AG08395 (cell line): ENCODE measurements around the gene FASN.
"Not testable (repeated sequence)": the region's sequence is repeated elsewhere in the genome, so short reads cannot be mapped to it uniquely, and the experiment has no call there.

Experiments used
- DNase-seq: peaks from one replicate; pipeline ENCODE4 v3.0.0; 2012; ENCODE audit warnings: mixed read lengths, low spot score

FASN gene

GRCh38 chr17:82041144-82041814 lies 56.8 kb downstream of the FASN start:
- no peak for DNase-seq

DNA sequence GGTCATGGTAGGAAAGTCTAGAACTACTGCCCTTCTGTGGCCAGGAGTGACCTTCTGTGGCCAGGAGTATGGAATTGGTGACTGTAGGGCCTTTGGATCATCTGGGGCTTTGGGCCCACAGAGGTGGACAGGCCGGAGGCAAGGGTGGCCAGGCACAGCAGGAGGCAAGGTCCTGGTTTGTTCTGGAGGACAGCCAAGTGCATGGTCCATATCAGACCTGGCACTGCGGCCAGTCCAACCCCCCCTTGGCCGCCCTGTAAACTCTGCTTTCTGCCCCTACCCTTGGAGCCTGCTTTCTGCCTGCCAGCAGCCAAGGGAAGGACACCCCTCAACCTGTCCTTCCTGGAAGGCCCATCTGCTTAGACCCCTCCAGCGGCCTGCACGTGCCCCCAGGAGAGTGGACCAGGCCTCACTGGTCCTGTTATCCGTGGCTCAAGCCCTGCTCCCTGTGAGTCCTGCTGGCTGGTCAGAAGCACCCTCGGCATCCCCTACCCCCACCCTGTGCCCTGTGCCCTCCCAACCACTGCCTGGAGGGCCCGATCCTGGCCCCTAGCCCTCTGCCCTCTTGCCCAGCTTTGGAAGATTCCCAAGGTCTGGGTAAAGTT lies 58.2 kb downstream of the FASN start:
- no peak for DNase-seq

DNA sequence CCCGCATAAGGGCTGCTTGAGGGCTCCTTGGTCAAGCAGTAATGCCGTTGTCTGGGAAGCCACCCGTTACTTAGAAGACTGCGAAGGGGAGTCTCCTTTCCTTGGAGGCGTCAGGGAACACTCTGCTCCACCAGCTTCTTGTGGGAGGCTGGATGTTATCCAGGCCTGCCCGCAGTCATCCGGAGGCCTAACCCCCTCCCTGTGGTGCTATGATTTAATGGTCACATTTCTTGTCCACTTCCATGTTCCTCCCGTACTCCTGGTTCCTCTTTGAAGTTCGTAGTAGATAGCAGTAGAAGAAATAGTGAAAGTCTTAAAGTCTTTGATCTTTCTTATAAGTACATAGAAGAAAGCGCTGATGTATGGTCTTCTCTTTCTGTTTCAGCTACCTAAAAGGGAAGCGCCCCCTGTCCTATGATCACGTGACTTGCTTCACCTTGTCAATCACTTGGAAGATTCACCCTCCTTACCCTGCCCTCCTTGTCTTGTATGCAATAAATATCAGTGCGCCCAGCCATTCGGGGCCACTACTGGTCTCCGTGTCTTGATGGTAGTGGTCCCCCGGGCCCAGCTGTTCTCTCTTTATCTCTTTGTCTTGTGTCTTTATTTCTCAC lies 59.1 kb downstream of the FASN start:
- not testable (repeated sequence) for DNase-seq

GRCh38 chr17:82037889-82038195 lies 60.2 kb downstream of the FASN start:
- DNase-seq: no peak

- DNase-seq: peak; percentile 98
Measured at GRCh38 chr17:82037092-82037888, 60.7 kb downstream of the FASN start, which contains the start of gene DCXR. DCXR (minus strand) TSS chr17:82037697; CDS start chr17:82037682, 15 bp downstream.

GRCh38 chr17:82036634-82037091 lies 61.4 kb downstream of the FASN start:
- DNase-seq: no peak

GRCh38 chr17:82035956-82036633 lies 61.9 kb downstream of the FASN start:
- no peak for DNase-seq

DNA sequence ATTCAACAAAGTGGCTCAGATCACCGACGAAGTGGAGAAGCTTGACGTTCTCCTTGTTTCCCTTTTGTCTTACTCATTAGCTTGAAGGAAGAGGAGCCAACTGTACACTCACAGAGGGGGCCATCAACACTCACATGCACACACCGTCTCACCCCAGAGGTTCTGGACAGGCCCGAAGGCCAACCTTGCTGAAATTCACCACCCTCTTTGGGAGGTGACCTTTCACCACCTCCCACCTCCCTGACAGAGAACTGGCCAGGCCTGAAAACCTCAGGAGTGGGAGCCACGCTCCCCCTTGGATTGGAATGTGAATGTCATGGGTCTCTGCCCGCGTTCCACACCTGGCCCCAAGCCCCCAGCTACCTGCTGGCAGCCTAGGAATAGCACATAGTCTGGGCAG lies 62.5 kb downstream of the FASN start:
- no peak for DNase-seq

- DNase-seq: no peak
Measured at GRCh38 chr17:82034371-82035011, 63.5 kb downstream of the FASN start.

GRCh38 chr17:82033359-82034085 lies 64.5 kb downstream of the FASN start:
- no peak for DNase-seq

DNA sequence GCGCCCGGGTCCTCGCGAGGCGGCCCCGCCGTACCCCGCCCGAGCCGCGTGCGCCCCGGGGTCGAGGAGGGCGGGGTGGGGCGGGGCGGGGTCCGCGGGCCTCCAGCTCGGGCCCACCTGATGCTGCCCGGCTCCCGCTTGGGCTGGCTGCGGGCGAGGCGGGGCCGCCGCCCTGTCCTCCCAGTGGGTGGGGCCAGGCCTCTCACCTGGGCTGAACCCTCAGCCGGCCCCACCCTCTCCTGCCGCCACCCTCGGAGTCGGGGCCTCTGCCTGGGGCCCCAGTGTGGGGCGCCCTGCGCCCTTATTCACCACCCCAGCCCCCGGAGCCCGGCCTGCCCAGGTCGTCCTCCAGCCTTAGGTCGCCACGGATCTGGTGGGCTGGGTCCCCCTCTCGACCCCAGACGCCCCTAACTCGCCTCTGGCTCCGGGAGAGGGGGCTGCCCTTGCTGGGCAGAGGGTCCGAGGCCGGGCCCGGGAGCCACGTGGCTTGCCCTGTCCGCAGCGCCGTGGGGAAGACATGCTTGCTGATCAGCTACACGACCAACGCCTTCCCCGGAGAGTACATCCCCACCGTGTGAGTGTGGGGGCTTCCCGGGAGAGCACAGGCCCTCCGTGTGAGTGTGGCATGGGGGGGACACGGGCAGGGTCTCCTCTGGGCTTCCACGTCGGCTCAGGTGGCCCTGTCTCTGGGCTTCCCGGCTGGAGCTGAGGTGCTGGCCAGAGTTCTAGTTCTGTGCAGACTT lies 66.0 kb downstream of the FASN start:
- no peak for DNase-seq

- DNase-seq: no peak
Measured at GRCh38 chr17:82031303-82031884, 66.6 kb downstream of the FASN start, which contains the start of gene RAC3. RAC3 (plus strand) TSS chr17:82031678; CDS start chr17:82031762, 84 bp downstream.

DNA sequence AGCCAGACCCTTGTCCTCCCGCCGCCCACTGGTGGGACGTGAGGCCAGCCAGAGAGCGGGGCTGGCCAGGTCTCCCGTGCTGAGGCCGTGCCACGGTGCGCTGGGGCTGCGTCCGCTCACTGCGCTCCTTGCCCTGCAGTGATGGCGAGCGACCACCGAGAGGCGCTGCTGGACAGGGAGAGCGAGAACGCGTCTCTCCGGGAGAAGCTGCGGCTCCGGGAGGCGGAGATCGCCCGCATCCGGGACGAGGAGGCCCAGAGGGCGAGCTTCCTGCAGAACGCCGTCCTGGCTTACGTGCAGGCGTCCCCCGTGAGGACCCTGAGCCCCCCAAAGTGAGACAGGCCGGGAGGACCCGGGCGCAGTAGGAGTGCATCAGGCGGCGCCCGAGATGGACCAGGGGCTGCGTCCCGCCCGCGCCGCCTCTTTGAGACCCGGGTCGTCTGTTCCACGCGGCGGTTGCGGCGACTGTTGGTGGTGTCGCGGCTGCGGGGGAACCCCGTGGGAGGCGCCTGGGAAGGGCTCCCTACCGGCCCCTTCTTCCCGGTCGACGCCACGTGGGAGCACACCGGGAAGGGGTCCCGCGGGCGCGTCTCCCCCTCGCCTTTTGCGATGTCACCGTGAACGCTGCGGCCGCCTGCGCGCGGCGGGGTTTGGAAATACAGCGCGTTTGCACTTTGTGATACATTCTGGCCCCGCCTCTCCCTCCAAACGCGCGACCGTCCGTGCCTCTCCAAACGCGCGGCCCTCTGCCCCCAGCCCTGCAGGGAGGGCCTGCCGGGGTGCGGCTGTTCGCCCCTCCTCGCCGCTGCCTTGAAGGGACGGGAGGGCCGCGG lies 67.3 kb downstream of the FASN start:
- DNase-seq: peak; percentile 88

- no peak for DNase-seq
Measured at GRCh38 chr17:82029990-82030469, 68.0 kb downstream of the FASN start.

DNA sequence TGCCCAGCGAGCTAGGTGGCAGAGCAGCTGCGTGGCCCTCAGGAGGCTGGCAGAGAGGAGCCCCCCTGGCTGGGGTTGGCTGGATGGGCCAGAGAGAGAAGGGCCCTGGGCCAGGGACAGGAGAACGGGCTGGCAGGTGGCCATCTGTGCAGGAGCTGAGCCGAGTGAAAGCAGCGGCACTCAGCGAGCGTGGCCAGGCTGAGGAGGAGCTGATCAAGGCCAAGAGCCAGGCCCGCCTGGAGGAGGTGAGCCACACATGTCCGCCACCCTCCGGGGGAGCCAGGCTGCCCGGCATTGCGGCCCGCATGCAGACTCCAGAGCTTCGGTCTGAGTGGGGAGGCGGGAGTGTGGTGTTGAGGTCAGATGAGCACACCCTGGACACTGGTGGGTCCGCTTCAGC lies 68.6 kb downstream of the FASN start:
- DNase-seq: no peak

GRCh38 chr17:82028966-82029365 lies 69.1 kb downstream of the FASN start:
- DNase-seq: no peak
